Hepatocyte (in vitro differentiated cells): ENCODE results near the gene GSPT1. TPM values are rescaled to one million over a fixed set of nuclear protein-coding genes. Genes with fewer than 3 reads are reported as not detected.
"Not testable (repeated sequence)": the region's sequence is repeated elsewhere in the genome, so short reads cannot be mapped to it uniquely, and the experiment has no call there.

Source experiments
- DNase-seq: peaks from one replicate; pipeline ENCODE4 v3.0.0-alpha.2; 2016; ENCODE audit warnings: low spot score
- H2AFZ ChIP-seq: fragments of 200-600 bp; sonication (generic); 2 replicates; pipeline ENCODE4 v1.6.0; 2016; ENCODE audit warnings: antibody characterized with exemption, mild to moderate bottlenecking
- H3K27ac ChIP-seq: fragments of 200-600 bp; sonication (generic); 2 replicates; pipeline ENCODE4 v1.5.1; 2016; ENCODE audit warnings: mild to moderate bottlenecking
- H3K27me3 ChIP-seq: fragments of 200-600 bp; sonication (generic); 2 replicates; pipeline ENCODE4 v1.6.1; 2016
- H3K36me3 ChIP-seq: fragments of 200-600 bp; sonication (generic); replicated peaks from 2 replicates; pipeline ENCODE4 v1.5.1; 2016; ENCODE audit warnings: low read depth; ENCODE audit not compliant: insufficient read depth
- H3K4me1 ChIP-seq: fragments of 200-600 bp; sonication (generic); 2 replicates; pipeline ENCODE4 v1.5.1; 2016; ENCODE audit warnings: mild to moderate bottlenecking, moderate library complexity; ENCODE audit not compliant: insufficient read depth
- H3K4me2 ChIP-seq: fragments of 200-600 bp; sonication (generic); 2 replicates; pipeline ENCODE4 v1.6.0; 2016
- H3K4me3 ChIP-seq: fragments of 200-600 bp; sonication (generic); 2 replicates; pipeline ENCODE4 v1.5.1; 2016; ENCODE audit warnings: mild to moderate bottlenecking
- H3K79me2 ChIP-seq: fragments of 200-600 bp; sonication (generic); 2 replicates; pipeline ENCODE4 v1.6.0; 2017; ENCODE audit warnings: mild to moderate bottlenecking
- H3K9me2 ChIP-seq: fragments of 200-600 bp; sonication (generic); replicated peaks from 2 replicates; pipeline ENCODE4 v1.6.0; 2017; ENCODE audit warnings: mild to moderate bottlenecking; ENCODE audit not compliant: insufficient read depth
- H3K9me3 ChIP-seq: fragments of 200-600 bp; sonication (generic); 2 replicates; pipeline ENCODE4 v1.5.1; 2016; ENCODE audit warnings: low read depth, mild to moderate bottlenecking
- H4K20me1 ChIP-seq: fragments of 200-600 bp; sonication (generic); 2 replicates; pipeline ENCODE4 v1.6.0; 2016; ENCODE audit warnings: mild to moderate bottlenecking; ENCODE audit not compliant: insufficient read depth, poor library complexity, severe bottlenecking
- CTCF ChIP-seq: fragments of 200-600 bp; sonication (generic); IDR thresholded peaks from 2 replicates; pipeline ENCODE4 v1.5.1; 2016; ENCODE audit warnings: antibody characterized with exemption, mild to moderate bottlenecking; ENCODE audit not compliant: poor library complexity
- EZH2 ChIP-seq: fragments of 200-600 bp; sonication (generic); IDR thresholded peaks from 2 replicates; pipeline ENCODE4 v1.6.1; 2016; ENCODE audit warnings: antibody characterized with exemption, mild to moderate bottlenecking, borderline replicate concordance
- EZH2phosphoT487 ChIP-seq: fragments of 200-600 bp; sonication (generic); IDR thresholded peaks from one replicate; pipeline ENCODE4 v1.6.1; 2018; ENCODE audit warnings: antibody characterized with exemption, mild to moderate bottlenecking, low read depth, moderate library complexity; ENCODE audit not compliant: unreplicated experiment, severe bottlenecking
- WGBS: methylation state at CpG from one replicate; pipeline ENCODE4 v1.1.6; 2016; ENCODE audit warnings: low lambda C conversion rate; ENCODE audit errors: missing lambda C conversion rate; 5-methylcytosine and 5-hydroxymethylcytosine counted together
- polyA plus RNA-seq: library from polyadenylated mRNA; unstranded; fragments of >200 nt; fragmentation: Nextera tagmentation; extraction: Ambion mirVana; gene quantifications from 2 replicates; pipeline ENCODE4 v1.2.1, GENCODE V29; 2016
- total RNA-seq: library from RNA; depleted of rRNA; stranded (reverse); fragments of >200 nt; gene quantifications from 2 replicates; pipeline ENCODE4 v1.2.3, GENCODE V29; 2014

GSPT1 gene
- total and polyA plus RNA-seq, 2 experiments from 2014 or later, result 79.2 to 109 TPM

- H4K20me1 ChIP-seq, result no peaks in the 10 kb centered on the region
- H3K36me3 ChIP-seq, result no peaks in the 10 kb centered on the region
- no peak overlapping the region for H3K4me2 ChIP-seq
- no peaks in the 10 kb centered on the region for H3K4me1 ChIP-seq
- TF ChIP-seq CTCF (no peak), EZH2phosphoT487 (no peak), EZH2 (no peak)
- no peak for DNase-seq
- H3K27ac ChIP-seq, result no peak overlapping the region
- H3K4me3 ChIP-seq, result no peak overlapping the region
- no peaks in the 10 kb centered on the region for H3K9me3 ChIP-seq
- no peaks in the 10 kb centered on the region for H3K79me2 ChIP-seq
- no peaks in the 10 kb centered on the region for H3K27me3 ChIP-seq
- no peak overlapping the region for H2AFZ ChIP-seq
- 95% methylated on average over 10 of the region's 10 CpGs for WGBS
- H3K9me2 ChIP-seq, result no peaks in the 10 kb centered on the region
These were observed 42.0 kb upstream of the GSPT1 start for GRCh38 chr16:11957591-11958395.

GRCh38 chr16:11956558-11956957, 40.8 kb upstream of the GSPT1 start:
- Histone ChIP-seq H3K4me2 (no peak overlapping the region), H3K4me1 (no peaks in the 10 kb centered on the region), H3K27ac (no peak overlapping the region), H4K20me1 (no peaks in the 10 kb centered on the region), H3K9me3 (no peaks in the 10 kb centered on the region), H3K9me2 (no peaks in the 10 kb centered on the region), H3K4me3 (no peak overlapping the region), H3K36me3 (no peaks in the 10 kb centered on the region), H3K79me2 (no peaks in the 10 kb centered on the region), H2AFZ (no peak overlapping the region), H3K27me3 (no peaks in the 10 kb centered on the region)
- 100% methylated on average over 2 of the region's 2 CpGs for WGBS
- no peak for DNase-seq
- TF ChIP-seq EZH2phosphoT487 (no peak), EZH2 (no peak), CTCF (no peak)

GRCh38 chr16:11955713-11956123, 40.0 kb upstream of the GSPT1 start:
- TF ChIP-seq CTCF (no peak), EZH2 (no peak), EZH2phosphoT487 (no peak)
- no peak overlapping the region for H3K4me3 ChIP-seq
- peak; percentile 32 for DNase-seq
- H2AFZ ChIP-seq, result no peak overlapping the region
- 53% methylated on average over 8 of the region's 8 CpGs for WGBS
- no peaks in the 10 kb centered on the region for H4K20me1 ChIP-seq
- H3K79me2 ChIP-seq, result no peaks in the 10 kb centered on the region
- H3K27ac ChIP-seq, result no peak overlapping the region
- H3K9me2 ChIP-seq, result no peaks in the 10 kb centered on the region
- H3K4me2 ChIP-seq, result no peak overlapping the region
- peaks cover under 1% of the 10 kb centered on the region for H3K4me1 ChIP-seq
- H3K27me3 ChIP-seq, result no peaks in the 10 kb centered on the region
- no peaks in the 10 kb centered on the region for H3K9me3 ChIP-seq
- no peaks in the 10 kb centered on the region for H3K36me3 ChIP-seq

GRCh38 chr16:11953576-11953975, 37.8 kb upstream of the GSPT1 start:
- 88% methylated on average over 8 of the region's 8 CpGs for WGBS
- not testable (repeated sequence) for H4K20me1 ChIP-seq, H3K4me1 ChIP-seq, H3K27ac ChIP-seq, H3K4me2 ChIP-seq, H3K36me3 ChIP-seq, H2AFZ ChIP-seq, H3K4me3 ChIP-seq, H3K9me2 ChIP-seq, H3K79me2 ChIP-seq, H3K27me3 ChIP-seq, H3K9me3 ChIP-seq, DNase-seq
